ENCODE data around the gene ZEB2. TPM values are rescaled to one million over a fixed set of nuclear protein-coding genes. Genes with fewer than 3 reads are reported as not detected.

Gene ZEB2
- total and polyA plus RNA-seq, 2 of the 13 experiments (the other 11 are each of a cell fraction or from before 2014, with no cell fraction given) = 0.07 TPM; not detected in 1

DNA sequence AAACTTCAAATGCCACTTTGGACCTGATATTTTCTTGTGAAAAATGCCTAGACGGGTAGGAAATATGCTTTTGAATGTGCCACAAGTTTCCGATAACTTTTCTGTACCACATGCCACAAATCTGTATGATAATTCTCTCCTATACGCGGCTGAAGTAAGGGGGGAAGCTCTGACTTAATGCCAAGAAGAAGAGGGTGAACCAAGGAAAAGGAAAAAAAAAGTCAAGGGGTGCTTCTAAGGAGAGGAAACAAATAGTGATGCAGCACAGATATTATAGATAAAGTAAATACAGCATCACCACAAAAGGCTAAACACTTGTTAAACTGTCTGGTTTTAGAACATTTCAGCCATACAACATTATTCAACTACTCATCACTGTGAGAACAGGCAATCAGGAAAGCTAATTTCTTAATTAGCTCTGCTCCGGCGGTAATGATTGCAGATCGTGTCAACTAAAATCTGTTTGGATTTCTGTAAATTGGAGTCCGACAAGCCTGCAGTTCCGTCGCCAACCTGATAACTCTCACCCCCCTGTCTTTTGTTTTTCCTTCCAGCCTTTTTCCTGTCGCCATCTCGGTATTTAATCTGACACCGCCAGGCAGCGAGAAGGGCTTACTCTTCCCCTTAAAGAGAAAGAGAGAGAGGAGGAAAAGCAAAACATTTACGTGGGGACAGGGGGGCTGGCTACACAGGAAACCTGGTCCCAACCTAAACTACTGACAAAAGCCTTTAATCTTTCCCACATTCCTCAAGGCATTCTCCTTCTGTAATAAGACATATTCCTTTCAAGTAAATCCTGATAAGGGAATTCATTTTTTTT, 67.5 kb downstream of the ZEB2 start:
- no TSS peak for BruUV-seq (replicated peaks)
- no peak for TF ChIP-seq ISX (CRISPR knock-in tag; conservative IDR thresholded peaks at IDR 0.05)
- Histone ChIP-seq H3K9me3 (ENCODE audit: low read length) (no peaks in the 10 kb centered on the region), H3K4me3 (replicated peaks in 1 of 3; ENCODE audit: insufficient read depth in 1 of 3, low read depth in 2 of 3, low read length in 3 of 3) (no peak overlapping the region), H3K9ac (ENCODE audit: insufficient read depth, low read depth, low read length) (no peak overlapping the region), H2AFZ (ENCODE audit: low read length) (no peak overlapping the region), H4K20me1 (ENCODE audit: insufficient read depth, low read length) (no peaks in the 10 kb centered on the region), H3K79me2 (ENCODE audit: insufficient read depth, low read length) (no peaks in the 10 kb centered on the region), H3K4me2 (ENCODE audit: low read depth, low read length) (no peak overlapping the region), H3K27ac (ENCODE audit: extremely low read length, insufficient read depth, low read length) (no peak overlapping the region), H3K36me3 (replicated peaks in 1 of 2; ENCODE audit: control insufficient read depth in 1 of 2, insufficient read depth in 2 of 2, low read length in 2 of 2) (no peaks in the 10 kb centered on the region), H3K4me1 (ENCODE audit: insufficient read depth, low read length) (no peaks in the 10 kb centered on the region), H3K27me3 (ENCODE audit: control insufficient read depth in 1 of 2, insufficient read depth in 2 of 2, low read length in 2 of 2) (peaks cover 0 to 25% of the 10 kb centered on the region in 2 experiments; a peak in 2 of 5 replicates)
- intact Hi-C loops (cut with micrococcal nuclease; ENCODE audit: unreplicated experiment) = no loop called here
- ChIA-PET CTCF (ENCODE audit: low intra/inter-chr PET ratio, low total read pairs) (no interaction called here), POLR2A (no interaction called here)
- in situ Hi-C loops (cut with HindIII; ENCODE audit: extremely low pct_ligation_motif_present, low pct_unique_long_range_greater_than_20kb) = no loop called here
- no peak for FAIRE-seq
- 13% methylated on average over 15 of the region's 15 CpGs for WGBS (ENCODE audit: low lambda C conversion rate)
- no peak for DNase-seq (ENCODE audit: low spot score)
- peak; percentile 48; the same call in 2 of the 3 replicates for ATAC-seq

DNA sequence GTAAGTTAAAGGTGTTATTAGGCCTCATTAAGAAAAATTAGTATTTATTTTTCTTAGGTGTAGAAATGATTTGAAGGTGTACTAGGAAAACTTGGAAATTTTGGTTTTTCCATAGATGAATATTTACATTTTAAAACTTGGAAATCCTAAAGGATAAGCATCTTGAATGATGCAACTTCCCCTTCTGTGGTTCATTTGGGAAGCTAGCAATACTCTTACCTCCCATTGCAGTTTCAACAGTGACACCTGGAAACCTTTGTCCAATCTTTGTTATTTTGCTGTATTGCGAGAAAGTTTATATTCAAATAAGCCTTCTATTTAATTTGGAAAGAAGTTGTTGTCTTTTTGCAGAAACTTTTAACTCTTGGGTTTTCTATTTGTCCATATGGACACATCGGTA, 68.5 kb downstream of the ZEB2 start:
- H4K20me1 ChIP-seq (ENCODE audit: insufficient read depth, low read length) = no peaks in the 10 kb centered on the region
- no peak overlapping the region for H3K4me2 ChIP-seq (ENCODE audit: low read depth, low read length)
- no peak overlapping the region for H3K4me3 ChIP-seq (replicated peaks in 1 of 3; ENCODE audit: insufficient read depth in 1 of 3, low read depth in 2 of 3, low read length in 3 of 3)
- H3K9ac ChIP-seq (ENCODE audit: insufficient read depth, low read depth, low read length) = no peak overlapping the region
- H3K27me3 ChIP-seq (ENCODE audit: control insufficient read depth in 1 of 2, insufficient read depth in 2 of 2, low read length in 2 of 2) = peaks cover 0 to 21% of the 10 kb centered on the region in 2 experiments; a peak in 2 of 5 replicates
- H3K4me1 ChIP-seq (ENCODE audit: insufficient read depth, low read length) = no peaks in the 10 kb centered on the region
- no TSS peak for BruUV-seq (replicated peaks)
- WGBS (ENCODE audit: low lambda C conversion rate) = 51% methylated on average over 2 of the region's 2 CpGs
- POLR2A ChIA-PET = no interaction called here
- no peaks in the 10 kb centered on the region for H3K9me3 ChIP-seq (ENCODE audit: low read length)
- FAIRE-seq (no peak), ATAC-seq (no peak), DNase-seq (ENCODE audit: low spot score) (no peak)
- no peak overlapping the region for H2AFZ ChIP-seq (ENCODE audit: low read length)
- CTCF ChIA-PET (ENCODE audit: low intra/inter-chr PET ratio, low total read pairs) = no interaction called here
- in situ Hi-C loops (cut with HindIII; ENCODE audit: extremely low pct_ligation_motif_present, low pct_unique_long_range_greater_than_20kb) (no loop called here), intact Hi-C loops (cut with micrococcal nuclease; ENCODE audit: unreplicated experiment) (no loop called here)
- no peaks in the 10 kb centered on the region for H3K36me3 ChIP-seq (replicated peaks in 1 of 2; ENCODE audit: control insufficient read depth in 1 of 2, insufficient read depth in 2 of 2, low read length in 2 of 2)
- no peak overlapping the region for H3K27ac ChIP-seq (ENCODE audit: extremely low read length, insufficient read depth, low read length)
- H3K79me2 ChIP-seq (ENCODE audit: insufficient read depth, low read length) = no peaks in the 10 kb centered on the region
- TF ChIP-seq MXD4 (CRISPR knock-in tag; IDR thresholded peaks at IDR 0.05) (no peak), MIER2 (CRISPR knock-in tag; IDR thresholded peaks at IDR 0.05) (no peak), SP140L (CRISPR knock-in tag; IDR thresholded peaks at IDR 0.05; ENCODE audit: borderline replicate concordance) (no peak), ZNF562 (CRISPR knock-in tag; IDR thresholded peaks at IDR 0.05; ENCODE audit: borderline replicate concordance) (no peak), ADNP (CRISPR knock-in tag; IDR thresholded peaks at IDR 0.05) (no peak), HOXD1 (CRISPR knock-in tag; IDR thresholded peaks at IDR 0.05) (no peak), KDM2A (CRISPR knock-in tag; IDR thresholded peaks at IDR 0.05; ENCODE audit: borderline replicate concordance, low read depth) (no peak), ZNF776 (CRISPR knock-in tag; IDR thresholded peaks at IDR 0.05) (no peak), HIVEP1 (CRISPR knock-in tag; IDR thresholded peaks at IDR 0.05) (no peak), TEAD3 (CRISPR knock-in tag; optimal IDR thresholded peaks at IDR 0.05; ENCODE audit: borderline replicate concordance) (no peak), KAT8 (CRISPR knock-in tag; IDR thresholded peaks at IDR 0.05) (no peak)
- TF ChIP-seq, protein P1, sequence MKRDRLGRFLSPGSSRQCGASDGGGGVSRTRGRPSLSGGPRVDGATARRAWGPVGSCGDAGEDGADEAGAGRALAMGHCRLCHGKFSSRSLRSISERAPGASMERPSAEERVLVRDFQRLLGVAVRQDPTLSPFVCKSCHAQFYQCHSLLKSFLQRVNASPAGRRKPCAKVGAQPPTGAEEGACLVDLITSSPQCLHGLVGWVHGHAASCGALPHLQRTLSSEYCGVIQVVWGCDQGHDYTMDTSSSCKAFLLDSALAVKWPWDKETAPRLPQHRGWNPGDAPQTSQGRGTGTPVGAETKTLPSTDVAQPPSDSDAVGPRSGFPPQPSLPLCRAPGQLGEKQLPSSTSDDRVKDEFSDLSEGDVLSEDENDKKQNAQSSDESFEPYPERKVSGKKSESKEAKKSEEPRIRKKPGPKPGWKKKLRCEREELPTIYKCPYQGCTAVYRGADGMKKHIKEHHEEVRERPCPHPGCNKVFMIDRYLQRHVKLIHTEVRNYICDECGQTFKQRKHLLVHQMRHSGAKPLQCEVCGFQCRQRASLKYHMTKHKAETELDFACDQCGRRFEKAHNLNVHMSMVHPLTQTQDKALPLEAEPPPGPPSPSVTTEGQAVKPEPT (CRISPR knock-in tag; IDR thresholded peaks at IDR 0.05; ENCODE audit: low read depth) = no peak
- TF ChIP-seq, protein P2, sequence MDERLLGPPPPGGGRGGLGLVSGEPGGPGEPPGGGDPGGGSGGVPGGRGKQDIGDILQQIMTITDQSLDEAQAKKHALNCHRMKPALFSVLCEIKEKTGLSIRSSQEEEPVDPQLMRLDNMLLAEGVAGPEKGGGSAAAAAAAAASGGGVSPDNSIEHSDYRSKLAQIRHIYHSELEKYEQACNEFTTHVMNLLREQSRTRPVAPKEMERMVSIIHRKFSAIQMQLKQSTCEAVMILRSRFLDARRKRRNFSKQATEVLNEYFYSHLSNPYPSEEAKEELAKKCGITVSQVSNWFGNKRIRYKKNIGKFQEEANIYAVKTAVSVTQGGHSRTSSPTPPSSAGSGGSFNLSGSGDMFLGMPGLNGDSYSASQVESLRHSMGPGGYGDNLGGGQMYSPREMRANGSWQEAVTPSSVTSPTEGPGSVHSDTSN (CRISPR knock-in tag; IDR thresholded peaks at IDR 0.05) = no peak
- TF ChIP-seq, protein P3, sequence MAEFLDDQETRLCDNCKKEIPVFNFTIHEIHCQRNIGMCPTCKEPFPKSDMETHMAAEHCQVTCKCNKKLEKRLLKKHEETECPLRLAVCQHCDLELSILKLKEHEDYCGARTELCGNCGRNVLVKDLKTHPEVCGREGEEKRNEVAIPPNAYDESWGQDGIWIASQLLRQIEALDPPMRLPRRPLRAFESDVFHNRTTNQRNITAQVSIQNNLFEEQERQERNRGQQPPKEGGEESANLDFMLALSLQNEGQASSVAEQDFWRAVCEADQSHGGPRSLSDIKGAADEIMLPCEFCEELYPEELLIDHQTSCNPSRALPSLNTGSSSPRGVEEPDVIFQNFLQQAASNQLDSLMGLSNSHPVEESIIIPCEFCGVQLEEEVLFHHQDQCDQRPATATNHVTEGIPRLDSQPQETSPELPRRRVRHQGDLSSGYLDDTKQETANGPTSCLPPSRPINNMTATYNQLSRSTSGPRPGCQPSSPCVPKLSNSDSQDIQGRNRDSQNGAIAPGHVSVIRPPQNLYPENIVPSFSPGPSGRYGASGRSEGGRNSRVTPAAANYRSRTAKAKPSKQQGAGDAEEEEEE (CRISPR knock-in tag; IDR thresholded peaks at IDR 0.05; ENCODE audit: borderline replicate concordance) = no peak

All from HepG2 (cell line).